ENCODE data around the gene TMEM247. TPM values are rescaled to one million over a fixed set of nuclear protein-coding genes. Genes with fewer than 3 reads are reported as not detected.

The TMEM247 gene
- total RNA-seq, 3 donors from 2014 or later (not counting 1 experiment from before 2014, with no cell fraction given), result not detected

DNA sequence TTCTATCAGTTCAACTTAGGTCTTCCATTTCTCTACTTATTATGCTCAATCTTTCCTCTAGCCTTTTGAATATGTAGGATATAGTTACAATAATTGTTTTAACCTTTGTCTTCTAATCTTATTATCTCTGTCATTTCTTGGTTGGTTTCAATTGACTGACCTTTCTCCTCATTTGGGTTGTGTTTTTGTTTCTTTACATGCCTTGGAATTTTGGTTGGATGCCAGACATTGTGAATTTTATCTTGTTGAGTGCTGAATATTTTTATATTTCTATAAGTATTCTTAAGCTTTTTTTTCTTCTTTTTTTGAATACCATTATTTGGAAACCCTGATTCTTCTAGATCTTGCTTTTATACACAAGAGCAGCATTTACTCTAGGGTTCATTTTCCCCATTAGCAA lies 30.7 kb upstream of the TMEM247 start:
- Mint-ChIP-seq H3K4me1 (peaks cover 0 to 5% of the 10 kb centered on the region in 2 donors), H3K36me3 (peaks cover 14% of the 10 kb centered on the region), H3K27ac (no peak overlapping the region), H3K27me3 (ENCODE audit: low read depth in 2 of 2) (peaks cover 6 to 7% of the 10 kb centered on the region in 2 donors), H3K9me3 (peaks cover 3 to 5% of the 10 kb centered on the region in 2 donors), H3K4me3 (no peak overlapping the region)
- Histone ChIP-seq H3K27me3 (ENCODE audit: control insufficient read depth, insufficient read depth, low read length) (peaks cover 3% of the 10 kb centered on the region), H3K4me1 (ENCODE audit: control insufficient read depth, insufficient read depth, low read length) (no peaks in the 10 kb centered on the region), H3K4me3 (ENCODE audit: low read length) (no peak overlapping the region), H3K27ac (ENCODE audit: low read length) (no peak overlapping the region), H3K36me3 (ENCODE audit: control insufficient read depth, insufficient read depth, low read length) (no peaks in the 10 kb centered on the region), H3K9me3 (ENCODE audit: control insufficient read depth, insufficient read depth, low read length) (peaks cover 2% of the 10 kb centered on the region)
- ATAC-seq (no peak), DNase-seq (no peak)
- intact Hi-C loops (cut with micrococcal nuclease), result no loop called here
- TF ChIP-seq, protein P1, sequence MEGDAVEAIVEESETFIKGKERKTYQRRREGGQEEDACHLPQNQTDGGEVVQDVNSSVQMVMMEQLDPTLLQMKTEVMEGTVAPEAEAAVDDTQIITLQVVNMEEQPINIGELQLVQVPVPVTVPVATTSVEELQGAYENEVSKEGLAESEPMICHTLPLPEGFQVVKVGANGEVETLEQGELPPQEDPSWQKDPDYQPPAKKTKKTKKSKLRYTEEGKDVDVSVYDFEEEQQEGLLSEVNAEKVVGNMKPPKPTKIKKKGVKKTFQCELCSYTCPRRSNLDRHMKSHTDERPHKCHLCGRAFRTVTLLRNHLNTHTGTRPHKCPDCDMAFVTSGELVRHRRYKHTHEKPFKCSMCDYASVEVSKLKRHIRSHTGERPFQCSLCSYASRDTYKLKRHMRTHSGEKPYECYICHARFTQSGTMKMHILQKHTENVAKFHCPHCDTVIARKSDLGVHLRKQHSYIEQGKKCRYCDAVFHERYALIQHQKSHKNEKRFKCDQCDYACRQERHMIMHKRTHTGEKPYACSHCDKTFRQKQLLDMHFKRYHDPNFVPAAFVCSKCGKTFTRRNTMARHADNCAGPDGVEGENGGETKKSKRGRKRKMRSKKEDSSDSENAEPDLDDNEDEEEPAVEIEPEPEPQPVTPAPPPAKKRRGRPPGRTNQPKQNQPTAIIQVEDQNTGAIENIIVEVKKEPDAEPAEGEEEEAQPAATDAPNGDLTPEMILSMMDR (IDR thresholded peaks at IDR 0.05), result no peak

DNA sequence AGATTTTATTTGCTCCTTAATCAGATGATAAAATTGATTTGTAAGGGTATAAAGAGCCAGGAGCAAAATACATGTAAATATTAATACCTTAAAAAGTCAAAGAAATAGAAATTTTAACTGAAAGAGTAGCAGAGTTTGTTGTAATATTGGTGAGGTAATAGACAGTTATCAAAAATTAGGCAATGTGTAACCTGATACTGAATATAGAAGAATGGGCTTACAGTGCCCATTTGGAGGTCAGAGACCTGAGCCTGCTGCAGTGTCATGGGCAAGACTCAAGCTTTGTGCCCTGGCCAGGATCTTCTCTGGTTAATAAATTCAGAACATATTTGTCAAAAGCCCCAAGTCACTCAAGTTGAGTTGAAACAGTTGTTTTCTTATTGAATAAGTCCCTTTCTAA lies 29.7 kb upstream of the TMEM247 start:
- Mint-ChIP-seq H3K27me3 (ENCODE audit: low read depth in 2 of 2) (peaks cover 6 to 7% of the 10 kb centered on the region in 2 donors), H3K9me3 (peaks cover 3 to 5% of the 10 kb centered on the region in 2 donors), H3K4me1 (no peaks in the 10 kb centered on the region), H3K4me3 (no peak overlapping the region), H3K36me3 (peaks cover 14% of the 10 kb centered on the region), H3K27ac (no peak overlapping the region)
- intact Hi-C loops (cut with micrococcal nuclease), result no loop called here
- peaks cover 3% of the 10 kb centered on the region for H3K27me3 ChIP-seq (ENCODE audit: control insufficient read depth, insufficient read depth, low read length)
- H3K27ac ChIP-seq (ENCODE audit: low read length), result no peak overlapping the region
- peaks cover 2% of the 10 kb centered on the region for H3K9me3 ChIP-seq (ENCODE audit: control insufficient read depth, insufficient read depth, low read length)
- H3K4me1 ChIP-seq (ENCODE audit: control insufficient read depth, insufficient read depth, low read length), result no peaks in the 10 kb centered on the region
- TF ChIP-seq, protein P1 (IDR thresholded peaks at IDR 0.05), result no peak
- H3K4me3 ChIP-seq (ENCODE audit: low read length), result no peak overlapping the region
- ATAC-seq (no peak), DNase-seq (no peak)
- H3K36me3 ChIP-seq (ENCODE audit: control insufficient read depth, insufficient read depth, low read length), result no peaks in the 10 kb centered on the region

DNA sequence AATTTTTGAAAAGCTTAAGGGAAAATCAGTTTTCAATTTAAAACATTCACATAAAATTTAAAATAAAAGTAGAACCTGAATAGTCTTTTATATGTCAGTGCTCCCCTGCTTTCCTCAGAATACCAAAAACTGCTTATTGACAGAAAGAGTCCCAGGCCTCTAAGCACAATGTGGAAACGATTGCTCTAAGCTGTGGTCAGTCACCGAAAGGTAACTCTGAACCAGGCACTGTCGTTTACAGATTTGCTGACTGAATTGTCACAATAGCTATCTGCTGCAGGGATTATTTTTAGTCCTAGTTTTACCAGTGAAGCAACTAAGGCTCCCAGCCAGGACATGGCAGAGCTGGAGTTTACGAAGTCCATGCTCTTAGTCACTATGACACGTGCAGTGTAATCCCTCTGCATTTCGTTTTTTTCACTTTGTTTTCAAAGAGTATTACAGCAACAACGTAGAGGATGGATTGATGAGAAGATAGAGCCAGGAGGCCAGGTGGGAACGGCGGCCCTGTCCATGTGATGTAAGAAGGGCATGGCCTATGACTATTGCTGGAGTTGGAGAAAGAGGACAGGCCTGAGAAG lies 28.1 kb upstream of the TMEM247 start:
- peaks cover 4 to 6% of the 10 kb centered on the region in 2 donors for H3K27me3 Mint-ChIP-seq (ENCODE audit: low read depth in 2 of 2)
- no peak overlapping the region for H3K27ac Mint-ChIP-seq
- Histone ChIP-seq H3K4me1 (ENCODE audit: control insufficient read depth, insufficient read depth, low read length) (no peaks in the 10 kb centered on the region), H3K4me3 (ENCODE audit: low read length) (no peak overlapping the region), H3K9me3 (ENCODE audit: control insufficient read depth, insufficient read depth, low read length) (no peaks in the 10 kb centered on the region), H3K27me3 (ENCODE audit: control insufficient read depth, insufficient read depth, low read length) (peaks cover 3% of the 10 kb centered on the region), H3K27ac (ENCODE audit: low read length) (no peak overlapping the region), H3K36me3 (ENCODE audit: control insufficient read depth, insufficient read depth, low read length) (no peaks in the 10 kb centered on the region)
- H3K9me3 Mint-ChIP-seq, result no peaks in the 10 kb centered on the region
- WGBS (ENCODE audit: insufficient coverage), result 90% methylated on average over 9 of the region's 9 CpGs
- TF ChIP-seq, protein P1 (IDR thresholded peaks at IDR 0.05), result no peak
- H3K4me3 Mint-ChIP-seq, result no peak overlapping the region
- DNase-seq, result no peak
- no peaks in the 10 kb centered on the region for H3K4me1 Mint-ChIP-seq
- intact Hi-C loops (cut with micrococcal nuclease), result no loop called here
- peaks cover under 1% of the 10 kb centered on the region for H3K36me3 Mint-ChIP-seq
- no peak for ATAC-seq

DNA sequence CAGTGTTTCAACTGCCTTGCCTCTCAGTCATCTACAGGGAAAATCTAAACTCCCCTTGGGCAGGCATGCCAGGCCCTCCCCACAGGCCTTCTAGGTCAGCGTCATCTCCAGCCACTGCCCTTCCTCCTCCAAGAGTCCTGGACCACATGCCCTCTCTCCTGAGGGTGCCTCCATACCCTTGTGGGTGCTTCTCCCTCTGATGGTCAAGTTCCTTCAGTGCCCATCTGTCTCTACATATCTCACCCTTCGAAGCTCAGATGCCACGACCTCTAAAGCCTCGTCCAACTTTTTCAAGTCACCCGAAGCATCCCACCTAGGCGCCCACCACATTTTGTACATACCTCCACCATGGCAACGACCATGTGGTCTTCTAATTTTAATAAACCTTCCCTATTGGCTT lies 22.6 kb upstream of the TMEM247 start:
- H3K36me3 Mint-ChIP-seq, result no peaks in the 10 kb centered on the region
- no peaks in the 10 kb centered on the region for H3K36me3 ChIP-seq (ENCODE audit: control insufficient read depth, insufficient read depth, low read length)
- peaks cover 8 to 10% of the 10 kb centered on the region in 2 donors for H3K4me1 Mint-ChIP-seq
- H3K27ac Mint-ChIP-seq, result no peak overlapping the region
- no peak overlapping the region for H3K4me3 ChIP-seq (ENCODE audit: low read length)
- 92% methylated on average over 6 of the region's 7 CpGs for WGBS (ENCODE audit: insufficient coverage)
- peaks cover 10% of the 10 kb centered on the region for H3K4me1 ChIP-seq (ENCODE audit: control insufficient read depth, insufficient read depth, low read length)
- H3K27ac ChIP-seq (ENCODE audit: low read length), result no peak overlapping the region
- TF ChIP-seq, protein P1 (IDR thresholded peaks at IDR 0.05), result no peak
- no peaks in the 10 kb centered on the region for H3K9me3 ChIP-seq (ENCODE audit: control insufficient read depth, insufficient read depth, low read length)
- no peaks in the 10 kb centered on the region for H3K27me3 ChIP-seq (ENCODE audit: control insufficient read depth, insufficient read depth, low read length)
- intact Hi-C loops (cut with micrococcal nuclease), result no loop called here
- no peaks in the 10 kb centered on the region for H3K9me3 Mint-ChIP-seq
- DNase-seq (no peak), ATAC-seq (no peak)
- H3K4me3 Mint-ChIP-seq, result no peak overlapping the region
- H3K27me3 Mint-ChIP-seq (ENCODE audit: low read depth in 2 of 2), result peaks cover 2 to 7% of the 10 kb centered on the region in 2 donors
